HEK293 (cell line): ENCODE results near the gene GATA3.

Source experiments
- CTCF ChIA-PET: fragments of 350-600 bp; formaldehyde crosslinking; extraction: SDS; loops from one replicate; lab custom pipeline; 2021; ENCODE audit warnings: antibody characterized with exemption; lab: Yijun Ruan, JAX
- POLR2A ChIA-PET: fragments of 300-600 bp; formaldehyde crosslinking; extraction: SDS; loops from one replicate; lab custom pipeline; 2020; ENCODE audit warnings: antibody characterized with exemption, inconsistent platforms; lab: Yijun Ruan, JAX
- H3K27ac ChIP-seq: fragments of 200-500 bp; sonication (Bioruptor generic); 2 replicates; pipeline ENCODE4 v1.5.1; 2014; ENCODE audit warnings: low read depth, low read length, control low read depth, inconsistent platforms; ENCODE audit errors: extremely low read depth
- H3K36me3 ChIP-seq, 2 experiments: fragments of 200-500 bp in 1 of 2; sonication (Bioruptor generic) in 1 of 2; 1 replicate in 1 of 2; 2 replicates in 1 of 2; pipeline ENCODE4 v1.5.1; 2014 to 2017; ENCODE audit warnings: inconsistent platforms in 2 of 2, low read length in 2 of 2; ENCODE audit not compliant: control insufficient read depth in 2 of 2, insufficient read depth in 1 of 2
- H3K4me1 ChIP-seq: fragments of 200-500 bp; sonication (Bioruptor generic); 2 replicates; pipeline ENCODE4 v1.5.1; 2014; ENCODE audit warnings: mild to moderate bottlenecking, low read length, inconsistent platforms; ENCODE audit not compliant: control insufficient read depth, insufficient read depth
- H3K4me3 ChIP-seq: 2 replicates; pipeline ENCODE4 v1.5.1; 2011; ENCODE audit warnings: low read depth, mild to moderate bottlenecking, control low read depth, low read length, moderate library complexity
- H3K9me3 ChIP-seq: fragments of 200-500 bp; sonication (Bioruptor generic); 2 replicates; pipeline ENCODE4 v1.5.1; 2014; ENCODE audit warnings: low read depth, low read length, inconsistent platforms; ENCODE audit not compliant: control insufficient read depth, insufficient read depth
- KLF17 ChIP-seq: fragments of 450-650 bp; formaldehyde crosslinking; IDR thresholded peaks from 2 replicates; pipeline ENCODE4 v1.5.1; 2016; ENCODE audit warnings: missing biosample characterization, missing genetic modification characterization
- KLF9 ChIP-seq: fragments of 450-650 bp; formaldehyde crosslinking; IDR thresholded peaks from 2 replicates; pipeline ENCODE4 v1.5.1; 2016; ENCODE audit warnings: missing biosample characterization, missing genetic modification characterization, low read depth
- PATZ1 ChIP-seq: fragments of 450-650 bp; formaldehyde crosslinking; IDR thresholded peaks from 2 replicates; pipeline ENCODE4 v1.5.1; 2016; ENCODE audit warnings: missing biosample characterization, missing genetic modification characterization
- REST ChIP-seq: fragments of 450-650 bp; formaldehyde crosslinking; IDR thresholded peaks from 2 replicates; pipeline ENCODE4 v1.5.1; 2016; ENCODE audit warnings: missing biosample characterization, missing genetic modification characterization
- ZBTB21 ChIP-seq: fragments of 450-650 bp; formaldehyde crosslinking; IDR thresholded peaks from 2 replicates; pipeline ENCODE4 v1.5.1; 2017; ENCODE audit warnings: missing biosample characterization, missing genetic modification characterization
- ZBTB6 ChIP-seq: fragments of 450-650 bp; formaldehyde crosslinking; IDR thresholded peaks from 2 replicates; pipeline ENCODE4 v1.5.1; 2017; ENCODE audit warnings: missing biosample characterization, missing genetic modification characterization
- ZNF114 ChIP-seq: fragments of 450-650 bp; formaldehyde crosslinking; IDR thresholded peaks from 2 replicates; pipeline ENCODE4 v1.5.0; 2017; ENCODE audit warnings: missing biosample characterization, missing genetic modification characterization
- ZNF146 ChIP-seq: fragments of 450-650 bp; formaldehyde crosslinking; IDR thresholded peaks from 2 replicates; pipeline ENCODE4 v1.5.1; 2016; ENCODE audit warnings: missing biosample characterization, missing genetic modification characterization
- ZNF16 ChIP-seq: fragments of 450-650 bp; formaldehyde crosslinking; IDR thresholded peaks from 2 replicates; pipeline ENCODE4 v1.5.1; 2016; ENCODE audit warnings: low read depth, missing biosample characterization, missing genetic modification characterization
- ZNF280D ChIP-seq: fragments of 450-650 bp; formaldehyde crosslinking; IDR thresholded peaks from 2 replicates; pipeline ENCODE4 v1.5.1; 2016; ENCODE audit warnings: missing biosample characterization, missing genetic modification characterization
- ZNF335 ChIP-seq: fragments of 450-650 bp; formaldehyde crosslinking; conservative IDR thresholded peaks from 2 replicates; pipeline ENCODE4 v1.5.1; 2016; ENCODE audit warnings: missing biosample characterization, missing genetic modification characterization
- ZNF473 ChIP-seq: fragments of 450-650 bp; formaldehyde crosslinking; IDR thresholded peaks from 2 replicates; pipeline ENCODE4 v1.5.1; 2017; ENCODE audit warnings: missing biosample characterization, missing genetic modification characterization
- ZNF561 ChIP-seq: fragments of 450-650 bp; IDR thresholded peaks from 2 replicates; pipeline ENCODE4 v1.5.1; 2018; ENCODE audit warnings: missing biosample characterization, missing genetic modification characterization, borderline replicate concordance
- ZNF585B ChIP-seq: fragments of 450-650 bp; formaldehyde crosslinking; IDR thresholded peaks from 2 replicates; pipeline ENCODE4 v1.5.1; 2016; ENCODE audit warnings: missing biosample characterization, missing genetic modification characterization
- ZNF670 ChIP-seq: fragments of 450-650 bp; formaldehyde crosslinking; IDR thresholded peaks from 2 replicates; pipeline ENCODE4 v1.5.1; 2016; ENCODE audit warnings: missing biosample characterization, missing genetic modification characterization, low read depth
- ZNF704 ChIP-seq: fragments of 450-650 bp; formaldehyde crosslinking; IDR thresholded peaks from 2 replicates; pipeline ENCODE4 v1.5.1; 2016; ENCODE audit warnings: missing biosample characterization, missing genetic modification characterization
- ZNF791 ChIP-seq: fragments of 450-650 bp; formaldehyde crosslinking; IDR thresholded peaks from 2 replicates; pipeline ENCODE4 v1.5.1; 2016; ENCODE audit warnings: missing biosample characterization, missing genetic modification characterization
- ZNF843 ChIP-seq: fragments of 450-650 bp; formaldehyde crosslinking; IDR thresholded peaks from 2 replicates; pipeline ENCODE4 v1.5.1; 2016; ENCODE audit warnings: missing biosample characterization, missing genetic modification characterization
- ZSCAN4 ChIP-seq: fragments of 450-650 bp; formaldehyde crosslinking; IDR thresholded peaks from 2 replicates; pipeline ENCODE4 v1.5.1; 2017; ENCODE audit warnings: missing biosample characterization, missing genetic modification characterization

The GATA3 gene

GRCh38 chr10:8104721-8105120 lies 50.2 kb downstream of the GATA3 start (continued):
- TF ChIP-seq ZNF280D (tag by site-specific recombination) (no peak), ZNF335 (tag by site-specific recombination) (no peak), ZNF473 (tag by site-specific recombination) (no peak), KLF17 (tag by site-specific recombination) (no peak), ZNF16 (no peak), KLF9 (tag by site-specific recombination) (no peak)

- CTCF ChIA-PET, result no interaction called here
- TF ChIP-seq ZNF704 (tag by site-specific recombination) (no peak), ZNF146 (tag by site-specific recombination) (peak; percentile 97)
- TF ChIP-seq, all 188 proteins: peak for 1
- Histone ChIP-seq H3K27ac (no peak overlapping the region), H3K4me1 (peaks cover 7% of the 10 kb centered on the region), H3K9me3 (no peaks in the 10 kb centered on the region), H3K36me3 (no peaks in the 10 kb centered on the region), H3K4me3 (no peak overlapping the region)
- POLR2A ChIA-PET, result no interaction called here
These were observed 51.4 kb downstream of the GATA3 start for GRCh38 chr10:8105932-8106331.

- CTCF ChIA-PET, result no interaction called here
These were observed 57.9 kb downstream of the GATA3 start for GRCh38 chr10:8112230-8112905.

More at GRCh38 chr10:8112230-8112905, 57.9 kb downstream of the GATA3 start:
- TF ChIP-seq ZSCAN4 (tag by site-specific recombination) (no peak), ZNF146 (tag by site-specific recombination) (no peak), ZBTB21 (no peak), ZNF585B (no peak), ZNF791 (tag by site-specific recombination) (no peak), REST (no peak), ZNF114 (tag by site-specific recombination) (no peak), ZNF843 (tag by site-specific recombination) (no peak), ZBTB6 (tag by site-specific recombination) (no peak), ZNF561 (tag by site-specific recombination) (no peak), ZNF670 (tag by site-specific recombination) (no peak), PATZ1 (tag by site-specific recombination) (no peak)
- Histone ChIP-seq H3K36me3 (no peaks in the 10 kb centered on the region), H3K4me3 (no peak overlapping the region), H3K9me3 (no peaks in the 10 kb centered on the region), H3K4me1 (no peaks in the 10 kb centered on the region), H3K27ac (no peak overlapping the region)
- POLR2A ChIA-PET, result no interaction called here
